HG03139 (cell line): ENCODE results near the gene SIPA1L3.

Experiments
- ATAC-seq: cut with Tn5 transposase; IDR thresholded peaks from one replicate; pipeline ENCODE4 v1.9.1; 2021; ENCODE audit not compliant: unreplicated experiment

Gene SIPA1L3

DNA sequence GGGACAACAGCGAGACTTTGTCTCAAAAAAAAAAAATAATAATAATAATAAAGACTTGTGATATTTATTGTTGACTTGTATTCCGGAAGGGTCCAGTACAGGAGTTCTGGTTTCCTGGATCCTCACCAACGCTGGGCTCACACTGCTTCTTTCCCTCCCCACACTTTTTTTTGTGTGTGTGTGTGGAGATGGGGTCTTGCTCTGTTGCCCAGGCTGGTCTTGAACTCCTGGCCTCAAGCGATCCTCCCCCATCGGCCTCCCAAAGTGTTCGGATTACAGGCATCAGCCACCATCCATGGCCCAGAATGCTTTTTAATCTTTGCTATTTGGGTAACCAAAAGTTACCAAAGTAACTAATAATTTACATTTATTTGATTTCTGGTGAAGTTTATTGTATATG, 39.1 kb downstream of the SIPA1L3 start:
- ATAC-seq = no peak

DNA sequence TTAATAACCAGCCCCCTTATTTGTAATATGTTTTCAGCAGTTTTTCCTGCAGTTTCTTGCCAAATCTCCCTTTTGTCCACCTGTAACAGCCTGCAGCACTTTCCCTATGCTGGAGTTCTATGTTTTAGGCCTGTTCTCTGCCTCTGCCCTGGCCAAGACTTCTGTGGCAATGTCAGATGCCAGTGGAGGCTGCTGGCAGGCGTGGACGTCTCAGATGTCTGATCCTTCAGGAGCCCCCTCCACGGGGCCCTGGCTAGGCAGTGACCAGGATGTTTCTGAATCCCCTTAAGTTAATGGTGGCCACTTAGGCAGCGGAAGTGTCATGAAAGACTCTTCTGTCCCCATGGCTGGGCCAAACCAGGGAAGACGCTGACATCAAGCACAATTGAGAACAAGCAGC, 40.8 kb downstream of the SIPA1L3 start:
- no peak for ATAC-seq

DNA sequence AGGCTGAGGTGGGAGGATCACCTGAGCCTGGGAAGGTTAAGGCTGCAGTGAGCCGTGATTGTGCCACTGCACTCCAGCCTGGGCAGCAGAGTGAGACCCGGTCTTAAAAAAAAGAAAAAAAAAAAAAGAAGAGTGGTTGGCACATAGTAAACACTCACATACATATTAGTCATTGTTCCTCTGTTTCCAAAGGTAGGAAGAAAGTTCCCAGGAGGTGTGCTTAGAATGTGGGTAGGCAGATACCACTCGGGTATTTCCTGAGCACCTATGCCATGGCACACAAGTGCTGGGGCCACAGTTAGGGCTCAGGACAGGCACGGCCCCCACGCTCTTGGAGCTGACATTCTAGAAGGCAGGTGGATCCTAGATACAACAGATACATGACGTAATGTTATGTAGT, 41.4 kb downstream of the SIPA1L3 start:
- no peak for ATAC-seq

DNA sequence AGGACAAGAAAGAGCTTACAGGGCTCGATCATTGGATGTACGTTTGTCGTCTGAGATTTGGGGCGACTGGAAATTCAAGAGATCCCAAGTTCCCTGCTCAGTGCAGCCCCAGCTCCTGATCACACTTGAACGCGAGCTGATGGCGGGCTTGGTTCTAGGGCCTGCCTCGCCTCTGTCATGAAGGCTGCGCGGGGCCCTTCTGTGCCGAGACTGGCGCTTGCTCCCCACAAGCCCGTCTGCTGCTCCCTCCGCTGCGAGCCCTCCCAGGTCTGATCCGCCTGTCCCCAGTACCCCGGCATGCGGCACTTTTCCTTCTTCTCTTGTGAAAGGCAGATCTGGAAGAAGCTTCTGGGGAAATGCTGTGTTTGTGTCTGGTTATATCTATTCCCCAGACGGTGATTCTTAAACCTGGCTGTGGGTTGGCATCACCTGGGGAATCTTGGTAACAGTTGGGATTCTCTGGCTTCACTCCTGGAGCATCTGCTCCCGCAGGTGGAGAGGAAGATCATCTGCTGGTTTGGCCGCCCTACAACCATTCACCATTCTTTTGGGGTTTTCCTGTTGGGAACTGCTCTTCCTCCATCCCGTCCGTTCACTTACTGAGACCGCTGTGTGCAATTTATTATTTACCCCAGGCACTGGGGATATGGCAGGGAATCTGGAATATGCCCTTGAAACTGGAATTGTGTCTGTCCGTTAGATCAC, 43.6 kb downstream of the SIPA1L3 start:
- ATAC-seq = no peak

DNA sequence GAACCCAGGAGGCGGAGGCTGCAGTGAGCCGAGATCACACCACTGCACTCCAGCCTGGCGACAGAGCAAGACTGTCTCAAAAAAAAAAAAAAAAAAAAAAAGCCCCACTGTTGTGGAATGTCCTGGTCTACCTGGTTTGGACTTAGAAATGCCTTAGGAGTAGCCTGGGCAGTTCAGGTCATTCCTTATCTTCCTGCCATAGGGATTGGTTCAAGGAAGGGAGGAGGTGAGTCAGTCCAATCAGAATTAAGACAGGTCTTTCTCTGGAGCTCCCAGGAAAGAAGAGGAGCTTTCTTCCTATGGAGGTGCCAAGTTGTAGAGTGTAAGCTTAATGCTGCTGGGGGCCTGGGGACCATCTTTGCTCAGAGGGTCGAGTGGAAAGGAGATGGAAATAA, 44.8 kb downstream of the SIPA1L3 start:
- ATAC-seq = no peak

DNA sequence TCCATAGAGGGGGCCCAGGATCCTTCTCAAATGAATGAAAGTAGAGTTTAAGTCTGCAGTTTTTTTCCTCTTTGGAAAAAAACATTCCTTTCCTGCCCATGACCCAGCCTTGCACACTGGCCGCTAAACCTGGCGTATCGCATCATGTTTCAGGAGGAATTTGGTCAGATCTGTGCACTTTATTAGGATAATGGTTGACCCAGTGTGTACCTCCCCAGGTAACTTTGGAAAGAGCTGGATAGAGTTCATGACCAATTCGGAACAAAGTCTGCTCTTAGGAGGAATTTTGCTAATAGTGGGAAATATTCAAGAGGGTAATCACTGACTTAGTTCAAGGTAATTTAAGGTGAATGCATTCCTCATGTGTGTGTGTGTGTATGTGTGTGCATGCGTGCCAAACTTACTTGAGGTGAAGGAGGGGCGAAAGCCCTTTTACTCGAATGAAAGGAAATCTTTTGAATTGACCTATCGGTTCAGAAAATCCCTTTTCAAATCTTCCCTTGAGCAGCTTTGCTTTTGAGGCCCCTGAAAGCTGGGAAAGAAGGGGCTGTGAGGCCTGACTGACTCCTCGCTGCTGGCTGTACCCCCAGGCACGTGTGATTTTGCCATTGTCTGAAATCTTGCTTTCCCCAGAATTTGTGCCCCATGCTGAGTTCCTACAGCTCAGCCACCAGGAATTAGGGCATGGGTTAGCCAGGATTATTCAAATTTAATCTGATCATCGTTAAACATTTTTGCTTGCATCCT, 46.3 kb downstream of the SIPA1L3 start:
- ATAC-seq = no peak

DNA sequence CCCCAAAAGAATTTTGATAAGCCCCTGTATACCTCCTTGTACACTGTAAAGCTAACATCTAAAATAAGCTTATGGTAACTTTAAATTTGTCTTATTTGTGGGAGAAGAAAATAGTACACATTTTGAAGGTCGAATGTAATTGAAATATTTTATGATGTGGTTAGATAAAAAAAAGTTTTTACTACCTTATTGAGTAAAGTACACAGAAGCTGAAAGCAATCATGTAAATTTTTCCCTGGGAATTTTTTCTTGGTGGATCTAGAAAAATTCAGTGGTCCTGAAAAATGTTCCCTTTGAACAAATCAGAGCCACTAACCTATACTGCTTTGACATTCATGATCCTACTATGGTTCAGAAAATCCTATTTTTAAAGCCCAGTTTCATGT, 46.9 kb downstream of the SIPA1L3 start:
- ATAC-seq = no peak

DNA sequence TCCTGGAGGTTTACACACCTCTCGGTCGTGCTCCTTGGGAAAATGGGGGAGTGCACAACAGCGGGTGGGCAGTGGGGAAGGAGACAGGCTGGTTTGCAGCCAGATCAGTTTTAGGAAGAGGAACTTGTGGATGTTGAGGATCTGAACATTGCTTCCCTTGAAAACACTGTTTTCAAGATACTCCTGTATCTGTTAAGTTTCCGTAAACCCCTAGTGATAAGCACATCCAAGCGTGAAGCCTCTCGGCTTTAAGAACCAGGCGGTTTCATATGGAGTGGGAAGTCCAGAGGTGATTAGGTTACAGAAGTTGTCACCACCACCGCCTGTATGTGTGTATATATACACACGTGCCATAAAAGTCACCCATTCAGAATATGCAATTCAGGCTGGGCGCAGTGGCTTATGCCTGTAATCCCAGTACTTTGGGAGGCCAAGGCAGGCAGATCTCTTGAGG, 47.4 kb downstream of the SIPA1L3 start:
- no peak for ATAC-seq

DNA sequence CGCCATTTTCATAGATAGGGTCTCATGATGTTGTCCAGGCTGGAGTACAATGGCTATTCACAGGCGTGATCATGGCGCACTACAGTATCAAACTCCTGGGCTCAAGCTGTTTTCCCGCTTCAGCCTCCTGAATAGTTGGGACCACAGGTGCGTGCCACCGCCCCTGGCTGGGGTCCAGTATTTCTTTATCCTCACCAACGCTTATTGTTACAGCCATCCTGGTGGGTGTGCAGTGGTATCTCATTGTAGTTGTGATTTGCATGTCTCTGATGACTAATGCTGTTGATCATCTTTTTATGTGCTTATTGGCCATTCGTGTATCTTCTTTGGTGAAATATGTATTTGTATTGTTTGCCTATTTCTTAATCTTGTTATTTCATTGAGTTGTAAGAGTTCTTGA, 49.0 kb downstream of the SIPA1L3 start:
- ATAC-seq = no peak

DNA sequence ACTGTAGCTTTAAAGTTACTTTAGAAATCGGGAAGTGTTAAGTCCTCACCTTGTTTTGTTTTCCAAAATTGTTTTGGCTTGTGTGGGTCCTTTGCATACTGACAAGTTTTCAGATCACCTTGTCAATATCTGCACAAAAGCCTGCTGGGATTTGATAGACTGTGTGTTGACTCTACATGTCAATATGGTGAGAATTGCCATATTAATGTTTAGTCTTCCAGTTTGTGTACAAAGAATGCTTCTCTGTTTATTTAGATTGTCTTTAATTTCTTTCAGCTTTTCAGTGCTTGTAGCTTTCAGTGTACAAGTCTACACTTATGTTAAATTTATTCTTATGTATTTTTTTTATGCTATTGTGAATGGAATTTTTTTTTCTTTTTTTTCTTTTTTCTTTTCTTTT, 50.2 kb downstream of the SIPA1L3 start:
- no peak for ATAC-seq

DNA sequence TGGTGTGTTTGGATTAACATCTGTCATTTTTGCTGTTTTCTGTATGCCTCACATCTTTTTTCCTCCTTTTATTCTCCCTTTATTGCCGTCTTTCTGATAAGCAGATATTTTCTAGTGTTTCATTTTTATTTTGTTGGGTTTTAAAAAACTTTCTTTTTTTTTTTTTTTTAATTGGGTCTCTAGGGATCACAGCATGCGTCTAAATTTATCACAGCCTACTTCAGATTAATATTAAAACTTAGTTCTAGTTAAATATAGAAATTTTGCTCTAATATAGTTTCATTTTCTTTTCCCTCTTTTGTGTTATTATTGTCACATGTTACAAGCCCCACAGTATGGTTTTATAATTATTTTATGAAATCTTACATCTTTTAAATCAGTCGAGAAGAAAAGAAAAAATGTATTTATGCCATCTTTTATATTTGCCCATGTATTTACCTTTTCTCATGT, 52.7 kb downstream of the SIPA1L3 start:
- ATAC-seq = no peak

DNA sequence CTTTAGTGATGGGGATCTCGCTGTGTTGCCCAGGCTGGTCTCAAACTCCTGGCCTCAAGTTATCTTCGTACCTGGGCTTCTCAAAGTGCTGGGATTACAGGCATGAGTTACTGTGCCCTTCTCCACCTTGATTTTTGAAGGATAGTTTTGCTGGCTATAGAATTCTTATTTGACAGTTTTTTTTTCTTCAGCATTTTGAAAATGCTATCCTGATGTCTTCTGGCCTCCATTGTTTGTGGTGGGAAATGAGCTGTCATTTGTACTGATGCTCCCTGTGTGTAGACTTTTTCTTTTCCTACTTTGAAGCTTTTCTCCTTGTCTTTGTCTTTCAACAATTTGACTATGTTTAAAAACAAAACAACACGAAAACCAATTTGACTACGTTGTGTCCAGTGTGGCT, 54.2 kb downstream of the SIPA1L3 start:
- ATAC-seq = no peak

DNA sequence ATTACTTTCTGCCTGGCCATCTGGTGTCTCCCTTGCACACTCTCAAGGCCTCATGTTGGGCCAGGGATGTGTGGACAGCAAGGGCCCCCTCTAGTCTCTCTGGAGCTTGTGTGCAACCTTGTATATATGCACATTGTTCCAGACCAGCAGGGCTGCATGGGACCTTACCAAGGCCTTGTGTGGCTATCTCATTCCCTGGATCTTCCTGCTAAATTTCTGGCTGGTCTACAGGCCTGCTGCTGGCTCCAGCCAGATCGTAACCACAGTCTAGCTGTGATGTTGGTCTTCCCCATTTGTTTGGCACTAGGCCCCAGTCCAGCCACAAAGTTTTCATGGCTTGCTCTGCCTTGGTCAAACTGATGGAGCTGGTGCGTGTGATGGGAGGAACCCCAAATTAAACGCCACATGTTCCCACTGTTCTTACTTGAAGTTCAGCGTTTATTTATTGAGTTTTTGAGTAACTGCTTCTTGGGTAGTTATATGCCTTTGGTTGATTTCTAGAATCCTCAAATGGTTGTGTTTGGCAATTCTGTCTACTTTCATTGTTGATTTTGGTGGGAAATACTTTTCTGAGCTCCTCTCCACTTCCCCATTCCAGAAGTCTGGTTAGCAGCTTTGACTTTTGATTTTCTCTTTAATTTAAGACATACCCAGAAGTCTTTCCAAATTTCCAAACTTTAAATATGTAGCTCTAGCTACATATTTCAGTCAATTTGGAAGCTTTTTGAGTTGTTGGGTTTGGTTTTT, 56.4 kb downstream of the SIPA1L3 start:
- ATAC-seq = no peak

DNA sequence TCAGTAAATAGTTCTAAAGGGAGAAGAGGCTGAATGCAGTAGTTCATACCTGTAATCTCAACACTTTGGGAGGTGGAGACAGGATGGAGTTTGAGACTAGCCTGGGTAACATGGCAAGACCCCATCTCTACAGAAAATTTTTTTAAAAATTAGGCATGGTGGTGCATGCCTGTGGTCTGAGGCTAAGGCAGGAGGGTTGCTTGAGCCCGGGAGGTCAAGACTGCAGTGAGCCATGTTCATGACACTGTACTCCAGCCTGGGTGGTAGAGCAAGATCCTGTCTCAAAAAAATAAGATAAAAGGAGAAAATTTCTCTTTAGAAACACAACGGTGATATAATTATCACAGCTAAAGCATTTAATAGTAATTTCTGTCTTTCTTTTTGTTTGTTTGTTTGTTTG, 57.1 kb downstream of the SIPA1L3 start:
- ATAC-seq = no peak

DNA sequence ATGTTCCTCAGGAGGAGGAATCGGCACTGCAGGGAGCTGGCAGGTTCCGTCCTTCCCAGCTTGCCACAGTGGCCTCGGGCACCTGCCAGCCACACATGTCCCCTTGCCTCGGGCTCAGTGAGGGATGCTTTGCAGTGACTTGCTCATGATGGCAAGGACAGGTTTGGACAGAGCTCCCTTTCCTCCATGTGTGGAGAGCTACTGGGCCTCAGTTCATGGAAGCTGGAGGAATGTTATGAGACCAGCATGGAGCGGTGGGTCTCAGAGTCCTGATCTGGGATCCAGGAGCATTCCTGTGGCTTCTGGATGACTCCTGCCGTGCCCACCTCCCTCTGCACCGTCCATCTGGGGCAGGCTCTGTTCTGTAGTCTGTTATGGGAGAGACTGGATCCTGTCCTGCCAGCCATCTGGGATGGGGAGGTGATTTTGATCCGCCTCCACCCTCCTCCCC, 59.2 kb downstream of the SIPA1L3 start:
- ATAC-seq = no peak

DNA sequence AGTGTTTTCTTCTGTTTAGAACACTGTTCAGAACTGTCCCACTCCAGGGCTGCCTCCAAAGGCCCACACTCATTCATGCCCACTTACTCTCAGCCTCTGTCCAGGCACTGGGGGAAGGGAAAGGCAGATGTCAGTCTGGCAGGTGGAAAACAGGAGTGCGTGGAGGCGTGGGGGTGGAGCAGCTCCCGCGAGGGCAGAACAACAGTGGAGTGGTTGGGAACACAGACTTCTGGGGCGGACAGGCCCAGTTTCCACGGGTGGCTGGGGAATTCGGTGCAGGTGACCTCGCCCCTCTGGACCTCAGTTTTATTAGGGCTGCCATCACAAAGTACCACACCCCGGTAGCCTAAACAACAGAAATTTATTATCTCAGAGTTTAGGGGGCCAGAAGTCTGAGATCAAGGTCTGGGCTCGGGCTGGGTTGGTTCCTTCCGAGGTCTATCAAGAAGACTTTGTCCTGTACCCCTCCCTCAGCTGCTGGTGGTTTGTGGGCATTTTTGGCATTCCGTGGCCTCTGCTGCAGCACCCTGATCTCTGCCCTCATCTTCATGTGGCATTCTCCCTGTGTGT, 59.7 kb downstream of the SIPA1L3 start:
- ATAC-seq = no peak

DNA sequence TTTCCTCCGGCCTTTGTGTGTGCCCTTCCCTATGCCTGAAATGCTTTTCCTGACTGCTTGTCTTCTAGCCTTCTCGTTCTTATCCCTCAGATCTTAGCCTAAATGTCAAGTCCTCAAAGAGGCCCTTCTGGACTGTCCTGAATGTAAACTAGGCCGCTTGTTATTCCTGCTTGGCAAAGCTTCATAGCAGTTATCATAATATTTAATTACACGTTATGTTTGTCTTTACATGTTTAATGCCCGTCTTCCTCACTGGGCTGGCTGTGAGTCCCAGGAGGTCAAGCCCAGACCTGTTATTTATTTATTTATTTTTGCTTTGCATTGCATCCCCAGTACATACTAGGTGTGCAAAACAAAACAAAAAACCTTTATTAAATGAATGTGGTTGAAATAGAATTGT, 62.7 kb downstream of the SIPA1L3 start:
- ATAC-seq = no peak

DNA sequence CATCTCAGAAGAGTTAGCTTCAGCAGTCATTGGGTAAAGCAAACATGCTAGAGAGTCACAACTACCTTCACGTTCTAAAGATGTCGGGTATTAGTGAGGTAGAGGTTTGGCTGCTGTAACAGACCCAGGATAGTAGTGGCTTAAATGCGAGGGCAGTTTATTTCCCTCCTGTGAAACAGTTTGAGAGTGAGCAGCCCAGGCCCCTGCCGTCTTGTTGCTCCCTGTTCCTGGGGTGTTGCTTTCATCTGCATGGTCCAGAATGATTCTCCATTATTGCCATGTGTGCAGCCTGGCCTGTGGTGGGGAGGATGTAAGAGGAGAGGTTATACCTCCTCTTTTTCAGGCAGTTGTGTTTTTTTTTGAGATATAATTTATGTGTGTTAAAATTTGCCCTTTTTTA, 63.7 kb downstream of the SIPA1L3 start:
- no peak for ATAC-seq

DNA sequence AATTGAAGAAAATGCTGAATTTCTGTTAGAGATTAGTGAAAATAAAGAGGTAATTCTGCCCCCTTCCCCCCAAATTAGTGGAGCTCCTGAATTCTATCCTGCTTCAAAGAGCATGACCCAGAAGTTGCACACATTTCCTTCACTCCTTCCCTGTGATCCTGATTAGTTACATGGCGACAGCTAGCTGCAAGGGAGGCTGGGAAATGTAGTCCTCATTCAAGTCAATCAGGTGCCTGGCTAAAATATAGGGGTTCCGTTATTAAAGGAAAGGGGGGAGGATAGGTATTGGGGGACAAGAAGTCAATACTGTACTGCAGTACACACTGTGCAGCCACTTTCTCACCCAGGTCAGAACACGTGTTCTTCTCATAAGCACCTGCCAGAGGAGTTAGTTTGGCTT, 65.8 kb downstream of the SIPA1L3 start:
- ATAC-seq = no peak

DNA sequence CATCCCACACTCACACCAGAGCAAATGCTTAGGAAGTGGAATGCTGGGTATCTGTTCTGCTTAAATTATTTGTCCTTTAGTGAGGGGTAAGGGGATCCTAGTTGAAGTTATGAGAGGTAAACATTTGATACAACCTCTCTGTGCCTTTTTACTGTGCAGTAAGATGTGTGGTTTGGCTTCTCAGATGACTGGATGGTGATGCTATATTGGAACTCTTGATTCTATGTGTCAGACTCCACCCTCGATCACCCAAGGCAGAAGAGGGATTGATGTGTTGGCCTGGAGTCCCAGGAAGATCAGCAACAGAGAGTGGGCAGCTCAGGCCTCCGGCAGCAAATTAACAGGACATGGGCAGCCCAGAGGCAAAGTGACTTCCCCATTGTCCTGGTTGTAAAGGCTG, 66.7 kb downstream of the SIPA1L3 start:
- no peak for ATAC-seq

DNA sequence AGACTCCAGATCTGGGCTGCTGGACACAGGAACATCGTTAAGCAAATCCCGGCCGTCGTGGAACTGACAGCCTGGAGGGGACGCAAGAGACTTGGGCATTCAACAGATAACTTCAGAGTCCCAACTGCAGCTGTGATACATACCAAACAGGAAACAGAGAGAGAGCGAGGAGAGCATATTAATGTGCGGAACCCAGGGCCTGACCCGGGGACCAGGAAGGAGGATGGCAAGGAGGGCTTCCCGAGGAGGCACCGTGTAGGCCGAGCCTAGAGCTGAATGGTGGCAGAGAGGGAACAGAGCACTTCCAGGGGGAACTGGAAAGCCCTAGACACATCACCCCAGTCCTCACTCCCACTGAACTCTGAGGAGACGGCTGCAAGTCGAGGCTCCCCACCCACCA, 68.1 kb downstream of the SIPA1L3 start:
- no peak for ATAC-seq
